ENCODE data around the gene NRG3.

GRCh38 chr10:81865581-81865980 lies 9.4 kb upstream of the NRG3 start:
- TF ChIP-seq CTCF (IDR thresholded peaks at IDR 0.05) (no peak), SIN3A (IDR thresholded peaks at IDR 0.05; ENCODE audit: borderline replicate concordance, insufficient read depth, low read depth, low read length) (no peak)

Data from Panc1 (cell line).